Panc1 (cell line): ENCODE data around the gene NAV1. TPM values are rescaled to one million over a fixed set of nuclear protein-coding genes. Genes with fewer than 3 reads are reported as not detected.
"Not testable (repeated sequence)": the region's sequence is repeated elsewhere in the genome, so short reads cannot be mapped to it uniquely, and the experiment has no call there.

ENCODE experiments used
- ATAC-seq: fragments of 200-7000 bp; cut with Tn5 transposase; 2 replicates; pipeline ENCODE4 v1.9.1; 2020; ENCODE audit warnings: mild to moderate bottlenecking, moderate library complexity
- BruUV-seq: library from RNA; stranded (reverse); fragments of 400-500 nt; replicated peaks from 2 replicates; lab custom pipeline; 2021; lab: Mats Ljungman, UMichigan
- CTCF ChIA-PET: fragments of 300-600 bp; sonication (Branson Sonifier 250); formaldehyde crosslinking; loops from one replicate; lab custom pipeline; 2022; ENCODE audit warnings: antibody characterized with exemption; lab: Charles Lee
- POLR2A ChIA-PET: fragments of 300-600 bp; sonication (Branson Sonifier 250); formaldehyde crosslinking; loops from one replicate; lab custom pipeline; 2022; ENCODE audit warnings: antibody characterized with exemption; lab: Charles Lee
- DNase-seq: peaks from one replicate; pipeline ENCODE4 v3.0.0-alpha.2; 2010; ENCODE audit warnings: low read depth, low spot score
- H3K27ac ChIP-seq: 2 replicates; pipeline ENCODE4 v1.5.1; 2011; ENCODE audit warnings: mild to moderate bottlenecking, low read length, inconsistent platforms
- H3K27me3 ChIP-seq: fragments of 200-500 bp; sonication (Bioruptor generic); 2 replicates; pipeline ENCODE4 v1.6.0; 2014; ENCODE audit warnings: low read length, inconsistent platforms; ENCODE audit not compliant: control insufficient read depth, insufficient read depth
- H3K36me3 ChIP-seq: fragments of 200-500 bp; sonication (Bioruptor generic); 2 replicates; pipeline ENCODE4 v1.5.1; 2014; ENCODE audit warnings: inconsistent platforms, mild to moderate bottlenecking, low read length, moderate library complexity; ENCODE audit not compliant: control insufficient read depth, insufficient read depth
- H3K4me1 ChIP-seq: 2 replicates; pipeline ENCODE4 v1.5.1; 2011; ENCODE audit warnings: inconsistent platforms, mild to moderate bottlenecking, low read length, moderate library complexity; ENCODE audit not compliant: control insufficient read depth, insufficient read depth
- H3K4me3 ChIP-seq, 2 experiments: 2 replicates each; pipeline ENCODE4 v1.5.1; 2011 to 2012; ENCODE audit warnings: low read depth in 2 of 2, low read length in 2 of 2, mild to moderate bottlenecking in 2 of 2, inconsistent platforms in 1 of 2, moderate library complexity in 1 of 2
- H3K9me3 ChIP-seq: fragments of 200-500 bp; sonication (Bioruptor generic); 2 replicates; pipeline ENCODE4 v1.5.1; 2014; ENCODE audit warnings: low read depth, mild to moderate bottlenecking, inconsistent platforms, low read length, moderate library complexity; ENCODE audit not compliant: control insufficient read depth, insufficient read depth
- CTCF ChIP-seq: fragments of 450-650 bp; IDR thresholded peaks from 2 replicates; pipeline ENCODE4 v1.5.1; 2017; ENCODE audit warnings: mild to moderate bottlenecking
- POLR2AphosphoS5 ChIP-seq: IDR thresholded peaks from 2 replicates; pipeline ENCODE4 v1.6.1; 2012; ENCODE audit warnings: mild to moderate bottlenecking, low read depth, low read length, moderate library complexity
- REST ChIP-seq, 2 experiments: IDR thresholded peaks; 2 replicates each; pipeline ENCODE4 v1.6.1; 2011 to 2012; ENCODE audit warnings: low read depth in 2 of 2, control low read depth in 1 of 2, low read length in 1 of 2, mild to moderate bottlenecking in 1 of 2, moderate library complexity in 1 of 2; ENCODE audit not compliant: insufficient read depth in 1 of 2
- SIN3A ChIP-seq: IDR thresholded peaks from 2 replicates; pipeline ENCODE4 v1.6.1; 2012; ENCODE audit warnings: low read depth, mild to moderate bottlenecking, low read length, moderate library complexity, borderline replicate concordance; ENCODE audit not compliant: insufficient read depth
- TCF7L2 ChIP-seq: IDR thresholded peaks from 2 replicates; pipeline ENCODE4 v1.6.1; 2011; ENCODE audit warnings: mild to moderate bottlenecking, low read depth, low read length, inconsistent platforms
- in situ Hi-C: cut with HindIII; loops from 2 replicates; pipeline ENCODE4 v1.10.0; 2016; ENCODE audit warnings: low sequenced_read_pairs, low pct_unique_long_range_greater_than_20kb
- intact Hi-C: fragments of 100-400 bp; cut with micrococcal nuclease; formaldehyde crosslinking; loops from one replicate; pipeline ENCODE4 v1.10.0; 2022; ENCODE audit not compliant: unreplicated experiment
- total RNA-seq: library from RNA; stranded (reverse); gene quantifications from one replicate; pipeline ENCODE4 v1.2.1, GENCODE V29; 2021; ENCODE audit not compliant: unreplicated experiment

The NAV1 gene
- total RNA-seq, 1 experiment from 2014 or later: 29.0 TPM

GRCh38 chr1:201517631-201518030, 21.3 kb upstream of the NAV1 start:
- ChIA-PET POLR2A (no interaction called here), CTCF (interaction anchor here (1.1 kb wide), 1 partner anchor 82 kb away, joined by 3 read pairs; no protein-coding TSS in a partner anchor)
- H3K9me3 ChIP-seq: no peaks in the 10 kb centered on the region
- TF ChIP-seq POLR2AphosphoS5 (no peak), REST (IDR thresholded peaks at IDR 0.05; ENCODE audit: insufficient read depth in 1 of 2, low read depth in 2 of 2, low read length in 1 of 2) (no peak), SIN3A (no peak), CTCF (no peak), TCF7L2 (no peak)
- no peak overlapping the region for H3K4me3 ChIP-seq
- in situ Hi-C loops (no loop called here), intact Hi-C loops (no loop called here)
- H3K36me3 ChIP-seq: no peaks in the 10 kb centered on the region
- BruUV-seq: no TSS peak
- no peak overlapping the region for H3K27ac ChIP-seq
- H3K4me1 ChIP-seq: no peaks in the 10 kb centered on the region
- ATAC-seq (no peak), DNase-seq (no peak)
- no peaks in the 10 kb centered on the region for H3K27me3 ChIP-seq

GRCh38 chr1:201518071-201518470, 20.9 kb upstream of the NAV1 start:
- in situ Hi-C loops: no loop called here
- H3K4me3 ChIP-seq: no peak overlapping the region
- no peak for DNase-seq
- POLR2A ChIA-PET: no interaction called here
- H3K36me3 ChIP-seq: no peaks in the 10 kb centered on the region
- H3K4me1 ChIP-seq: no peaks in the 10 kb centered on the region
- H3K27ac ChIP-seq: no peak overlapping the region
- H3K9me3 ChIP-seq: no peaks in the 10 kb centered on the region
- CTCF ChIA-PET: interaction anchor here (1.1 kb wide), 1 partner anchor 83 kb away, joined by 3 read pairs; no protein-coding TSS in a partner anchor
- TF ChIP-seq TCF7L2 (no peak), CTCF (no peak), SIN3A (no peak), REST (IDR thresholded peaks at IDR 0.05; ENCODE audit: insufficient read depth in 1 of 2, low read depth in 2 of 2, low read length in 1 of 2) (no peak), POLR2AphosphoS5 (no peak)
- ATAC-seq: no peak
- H3K27me3 ChIP-seq: no peaks in the 10 kb centered on the region
- intact Hi-C loops: no loop called here
- BruUV-seq: no TSS peak

GRCh38 chr1:201520046-201520575, 18.8 kb upstream of the NAV1 start:
- H3K27ac ChIP-seq, in situ Hi-C loops, BruUV-seq, POLR2A ChIA-PET, H3K4me1 ChIP-seq, intact Hi-C loops, H3K4me3 ChIP-seq, H3K9me3 ChIP-seq, H3K27me3 ChIP-seq, DNase-seq, CTCF ChIA-PET, ATAC-seq, H3K36me3 ChIP-seq: not testable (repeated sequence)
